Thyroid gland (tissue), 4 donors: ENCODE data around the gene RPL28.
A peak's percentile ranks its signal among the peaks of the same experiment; 100 is the strongest.

ENCODE experiments used
- CTCF ChIP-seq, 6 experiments: fragments of 200-600 bp in 3 of 6; fragments of 450-650 bp in 3 of 6; sonication (generic) in 3 of 6; IDR thresholded peaks; one replicate each; pipeline ENCODE4 v1.5.1; 2016 to 2019; ENCODE audit warnings: antibody characterized with exemption in 6 of 6, mild to moderate bottlenecking in 2 of 6, inconsistent platforms in 1 of 6, moderate library complexity in 1 of 6
- POLR2A ChIP-seq, 2 donors: fragments of 450-650 bp; IDR thresholded peaks; one replicate each; pipeline ENCODE4 v1.6.1; 2017; ENCODE audit warnings: antibody characterized with exemption in 2 of 2, mild to moderate bottlenecking in 2 of 2, moderate library complexity in 1 of 2

- TF ChIP-seq POLR2A (IDR thresholded peaks at IDR 0.05), result peak; percentile 87 to 99
- no peak for TF ChIP-seq CTCF (IDR thresholded peaks at IDR 0.05)
Observed at GRCh38 chr19:55385724-55386492, at the start of gene RPL28.
